GM11168 (cell line): ENCODE measurements around the gene CD247.

Experiments
- in situ Hi-C: fragments of 300-500 bp; cut with MboI; formaldehyde crosslinking; loops from one replicate; pipeline ENCODE4 v1.12.0; 2022; ENCODE audit warnings: low sequenced_read_pairs; ENCODE audit not compliant: unreplicated experiment

The CD247 gene

DNA sequence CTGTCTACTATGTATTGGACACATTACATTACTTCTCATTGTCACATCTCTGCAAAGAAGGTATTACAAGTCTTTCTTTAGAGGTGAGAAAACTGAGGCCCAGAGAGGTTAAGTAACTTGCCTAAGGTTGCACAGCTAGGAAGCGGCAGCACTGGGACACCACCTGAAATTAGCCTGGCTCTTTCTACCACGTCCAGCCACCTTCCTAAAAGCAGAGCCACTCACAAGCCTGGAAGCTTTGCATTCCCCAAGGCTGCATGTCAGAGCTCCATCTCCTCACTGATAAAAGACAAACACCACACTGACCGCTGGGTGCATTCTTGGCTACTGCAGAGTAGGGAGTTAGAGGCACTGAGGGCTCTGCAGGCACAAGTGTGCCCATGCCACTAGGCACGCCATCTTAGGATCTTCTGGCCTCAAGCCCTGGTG lies 2.4 kb downstream of the CD247 start:
- in situ Hi-C loops = no loop called here

DNA sequence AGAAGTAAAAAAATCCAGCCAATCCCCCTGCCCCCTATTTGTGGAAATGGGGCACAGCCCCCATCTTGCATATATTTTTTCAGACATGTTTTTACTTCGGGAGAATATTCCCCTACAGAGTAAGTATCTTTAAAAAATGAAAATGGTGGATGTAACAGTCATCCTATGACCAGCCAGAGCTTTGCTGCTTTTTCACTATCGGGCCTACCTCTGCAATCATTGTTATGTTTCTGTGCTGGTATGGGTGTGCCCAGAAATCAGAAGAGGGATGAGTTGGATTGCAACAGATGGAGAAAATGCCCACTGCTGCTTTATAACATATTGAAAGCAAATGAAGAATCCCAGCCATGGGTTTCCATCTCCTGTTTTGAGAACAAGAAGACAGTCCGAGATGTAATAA lies 2.9 kb downstream of the CD247 start:
- in situ Hi-C loops = no loop called here

DNA sequence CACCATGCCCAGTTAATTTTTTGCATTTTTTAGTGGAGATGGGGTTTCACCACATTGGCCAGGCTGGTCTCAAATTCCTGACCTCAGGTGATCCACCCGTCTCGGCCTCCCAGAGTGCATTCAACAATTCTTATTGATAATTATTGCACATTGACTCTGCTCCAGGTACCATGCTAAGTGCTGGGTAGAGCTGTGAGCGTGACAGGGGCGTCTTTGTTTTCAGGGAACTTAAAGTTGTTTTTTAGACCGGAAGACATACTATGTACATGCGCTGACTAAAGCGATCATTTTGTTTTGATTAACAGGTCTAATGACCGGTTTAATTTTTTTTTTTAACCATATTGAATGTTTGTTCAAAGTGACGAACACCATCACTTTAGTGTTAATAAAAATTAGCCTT lies 4.0 kb downstream of the CD247 start:
- in situ Hi-C loops = no loop called here

DNA sequence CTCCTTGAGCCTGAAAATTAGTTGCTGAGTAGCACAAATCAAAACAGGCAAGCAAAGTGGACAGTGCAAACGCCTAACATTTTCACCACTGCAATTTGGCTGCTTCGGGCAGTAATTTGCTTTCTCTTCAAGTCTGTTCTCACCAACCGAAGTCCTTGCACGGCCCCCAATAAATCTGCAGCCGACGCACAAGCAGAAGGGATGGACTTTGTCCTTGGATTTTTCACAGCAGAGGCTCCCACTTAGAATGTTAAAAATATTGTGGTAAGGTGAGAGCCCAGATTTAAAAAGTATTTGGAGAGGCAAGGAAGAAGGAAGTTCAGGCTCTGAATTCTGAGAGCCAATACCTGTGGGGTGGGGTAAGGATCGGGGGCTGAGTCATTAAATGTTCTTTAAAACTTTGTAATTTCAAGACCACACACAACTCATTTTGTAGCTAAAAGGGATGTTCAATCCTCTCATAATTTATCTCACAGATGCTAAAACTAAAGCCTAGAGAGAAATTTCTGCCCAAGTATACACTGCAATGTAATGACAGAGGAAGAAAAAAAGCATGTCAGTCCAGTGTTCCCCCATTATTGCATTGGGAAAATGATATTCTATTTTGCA lies 6.2 kb downstream of the CD247 start:
- in situ Hi-C loops = no loop called here

DNA sequence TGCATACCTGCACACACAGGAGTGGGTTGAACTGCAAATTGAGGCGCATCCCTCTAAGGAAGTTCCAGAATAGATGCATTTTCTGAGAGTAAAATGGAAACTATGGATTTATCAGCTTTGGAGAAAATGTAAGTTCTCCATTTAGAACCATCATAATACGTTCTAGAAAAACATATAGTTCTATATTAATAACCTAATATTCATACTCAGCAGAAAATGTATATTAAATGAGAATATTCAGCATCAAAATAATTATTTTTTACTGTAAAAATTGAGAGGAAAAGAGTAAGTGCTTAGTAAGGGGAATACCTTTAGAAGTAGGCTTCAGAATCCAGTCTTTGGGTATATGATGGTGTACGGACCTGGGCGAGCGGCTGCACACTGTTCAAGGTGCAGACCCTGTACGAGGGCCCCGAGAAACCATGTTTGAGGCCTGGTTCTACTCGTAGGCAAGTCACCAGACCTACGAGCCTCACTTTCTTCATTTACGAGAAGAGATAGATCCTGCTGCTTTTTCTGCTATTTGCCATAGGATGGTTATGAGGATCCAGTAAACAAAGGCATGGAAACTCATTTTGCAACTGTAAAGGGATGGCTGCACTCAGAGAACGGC lies 6.8 kb downstream of the CD247 start:
- in situ Hi-C loops = no loop called here

DNA sequence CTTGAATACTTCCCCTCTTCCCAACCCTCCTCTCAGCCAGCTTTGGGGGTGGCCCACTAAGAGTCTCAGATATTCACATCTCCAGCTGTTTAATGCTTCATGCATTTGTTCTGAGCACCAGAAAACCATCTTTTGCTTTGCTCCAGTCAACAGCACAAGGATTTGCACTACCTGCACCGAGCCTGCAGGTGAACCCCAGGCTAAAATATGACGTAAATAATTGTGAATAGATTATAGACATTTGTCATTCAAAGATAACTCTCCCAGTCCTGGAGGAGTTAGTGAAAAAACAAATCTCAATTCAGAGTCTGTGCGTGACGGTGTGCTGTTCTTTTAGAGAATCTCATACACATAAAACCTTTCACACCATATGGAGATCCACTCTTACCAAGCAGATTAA lies 7.4 kb downstream of the CD247 start:
- in situ Hi-C loops = no loop called here

DNA sequence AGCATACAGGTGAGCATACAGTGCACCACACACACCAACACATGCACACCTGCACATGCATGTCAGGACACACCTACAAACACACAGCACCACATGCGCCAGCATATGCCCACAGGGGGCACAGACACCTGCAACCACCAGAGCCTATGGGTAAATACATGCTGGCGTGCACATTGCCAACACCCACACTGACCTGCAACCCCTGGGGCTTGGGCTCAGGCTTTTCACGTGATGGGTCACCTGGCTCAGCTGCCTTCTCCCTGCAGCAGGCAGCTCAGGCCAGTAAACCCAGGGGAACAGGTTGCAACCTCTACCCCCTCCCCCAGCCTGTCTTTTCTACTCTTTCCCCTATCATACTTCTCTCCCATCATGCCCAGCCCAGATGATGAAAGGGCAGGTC lies 8.1 kb downstream of the CD247 start:
- in situ Hi-C loops = no loop called here

DNA sequence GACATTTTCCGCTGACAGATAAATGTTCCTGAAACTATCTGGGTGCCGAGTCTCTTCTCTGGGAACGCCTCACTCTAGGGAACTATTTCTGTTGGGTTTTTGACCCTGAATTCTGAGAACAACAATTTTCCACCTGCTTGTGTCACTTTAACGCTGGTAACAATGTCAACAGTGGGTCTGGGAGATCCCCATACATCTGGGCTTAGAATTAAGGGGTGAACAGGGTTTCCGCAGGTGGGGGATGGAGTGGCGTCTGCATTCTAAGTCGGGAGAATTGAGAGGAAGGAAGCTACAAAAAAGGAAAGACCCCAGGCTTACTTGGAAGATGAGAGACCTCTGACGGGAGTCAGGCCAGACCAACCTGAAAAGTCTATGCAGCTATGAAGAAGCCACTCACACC lies 8.7 kb downstream of the CD247 start:
- in situ Hi-C loops = no loop called here

DNA sequence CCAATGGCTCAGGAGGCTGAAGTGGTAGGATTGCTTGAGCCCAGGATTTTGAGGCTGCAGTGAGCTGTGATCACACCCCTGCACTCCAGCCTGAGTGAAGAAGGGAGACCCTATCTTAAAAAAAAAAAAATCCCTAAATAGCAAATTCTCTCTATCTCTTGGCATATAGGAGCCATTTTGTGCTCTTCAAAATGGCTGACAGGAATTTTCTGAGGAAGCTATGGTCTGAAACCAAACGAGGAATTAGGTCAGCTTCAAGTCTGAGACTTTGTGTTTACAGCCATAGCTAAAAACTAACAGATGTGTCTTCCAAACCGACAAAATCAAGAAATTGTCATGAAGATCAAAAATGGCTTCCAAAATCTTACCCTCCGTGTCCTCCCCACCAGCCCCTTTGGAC lies 10.6 kb downstream of the CD247 start:
- in situ Hi-C loops = no loop called here

DNA sequence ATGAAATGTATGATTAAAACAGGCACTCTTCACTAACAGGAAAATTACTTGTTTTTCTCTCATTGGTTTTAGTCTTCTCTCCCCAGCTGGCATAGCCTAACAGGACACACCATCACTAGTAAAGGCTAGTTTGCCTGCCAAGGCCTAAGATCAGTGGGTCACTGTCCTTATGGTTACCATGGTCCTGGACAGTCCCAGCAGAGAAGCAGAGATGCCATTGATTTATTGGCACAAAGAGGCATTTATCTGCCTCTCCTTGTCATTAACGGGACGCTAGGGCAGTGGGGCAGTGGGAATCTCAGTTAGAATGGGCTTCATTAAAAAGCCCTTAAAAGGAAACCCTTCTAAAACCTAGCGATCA lies 13.9 kb downstream of the CD247 start:
- in situ Hi-C loops = no loop called here

DNA sequence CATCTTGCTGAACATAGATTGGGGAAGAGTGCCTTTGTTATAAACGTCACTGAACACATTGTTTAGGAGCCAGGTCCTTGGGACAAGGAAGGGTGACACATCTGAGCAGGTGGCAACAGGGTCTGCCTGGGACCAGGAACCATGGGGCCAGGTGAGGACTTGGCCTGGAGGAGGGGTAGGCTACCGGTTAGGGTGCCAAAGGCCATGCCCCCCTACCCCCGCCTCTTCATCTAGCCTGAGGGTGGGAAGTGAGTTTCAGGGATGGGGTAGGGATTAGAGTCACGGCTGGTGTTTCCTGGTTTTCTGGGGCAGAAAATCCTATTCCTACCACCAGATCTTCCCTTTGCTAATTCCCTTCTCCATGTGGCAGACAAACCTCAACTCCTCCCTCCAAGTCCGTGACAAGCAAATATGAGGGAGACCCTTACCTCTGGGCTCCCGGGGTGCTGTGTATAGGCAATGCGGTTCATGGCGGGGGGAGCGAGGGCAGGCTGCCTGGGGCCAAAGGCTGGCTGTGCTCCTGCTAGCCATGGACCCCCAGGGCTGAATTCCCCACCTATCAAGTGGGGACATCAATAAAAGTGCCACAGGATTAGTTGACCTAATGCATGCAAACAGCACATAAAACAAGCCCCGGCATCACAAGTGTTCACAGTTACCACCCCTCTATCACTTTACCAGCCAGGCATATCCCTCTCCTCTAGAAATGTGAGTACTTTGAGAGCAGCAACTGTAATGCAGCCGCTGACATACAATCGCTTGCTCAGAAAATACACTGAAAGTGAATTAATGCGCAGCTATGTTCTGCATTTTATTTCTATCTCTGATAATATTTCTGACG lies 14.5 kb downstream of the CD247 start:
- in situ Hi-C loops = no loop called here

DNA sequence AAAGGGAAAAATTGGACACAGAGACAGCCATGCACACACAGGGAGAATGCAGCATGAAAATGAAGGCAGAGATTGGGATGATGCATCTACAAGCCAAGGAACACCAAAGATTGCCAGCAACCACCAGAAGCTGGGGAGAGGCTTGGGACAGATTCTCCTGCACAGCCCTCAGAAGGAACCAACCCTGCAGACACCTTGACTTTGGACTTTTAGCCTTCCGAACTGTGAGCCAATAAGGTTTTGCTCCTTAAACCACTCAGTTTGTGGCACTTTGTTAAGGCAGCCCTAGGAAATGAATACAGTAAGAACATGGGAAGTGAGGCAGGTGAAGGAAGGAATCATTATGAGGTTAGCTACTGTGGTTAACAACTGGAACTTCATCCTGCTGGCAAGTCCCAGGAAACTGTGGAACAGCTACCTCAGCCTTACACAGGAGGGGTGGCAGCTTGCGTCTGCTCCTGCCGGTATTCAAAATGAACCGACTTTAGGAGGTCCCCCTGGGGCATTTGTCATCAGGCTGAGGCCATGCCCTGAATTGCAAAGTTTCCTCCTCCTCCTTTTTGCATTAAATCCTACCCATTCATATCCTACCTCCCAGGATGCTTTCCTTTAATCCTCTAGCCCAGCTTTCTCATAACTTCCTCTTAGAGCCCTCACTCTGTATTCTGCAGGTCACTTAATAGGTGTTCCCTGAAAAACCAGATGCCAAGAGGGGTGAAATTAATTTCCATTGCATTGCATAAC lies 15.4 kb downstream of the CD247 start:
- in situ Hi-C loops = no loop called here

DNA sequence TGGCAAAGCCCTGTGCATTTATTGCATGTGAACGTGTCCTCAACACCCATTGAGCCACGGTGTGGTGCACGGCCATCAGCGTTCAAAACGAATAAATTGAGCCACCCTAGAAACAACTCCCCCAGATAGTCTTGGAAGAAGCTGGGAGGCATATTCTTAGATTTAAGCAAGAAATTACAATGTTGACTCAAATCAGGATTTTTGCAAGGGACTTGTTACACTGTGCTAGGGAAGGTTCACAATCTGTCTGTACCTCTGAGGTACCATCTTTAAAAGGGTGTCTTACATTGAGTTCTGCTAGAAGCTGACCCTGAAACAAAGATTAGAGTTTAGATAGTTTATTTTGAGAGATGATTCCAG lies 16.2 kb downstream of the CD247 start:
- in situ Hi-C loops = no loop called here

DNA sequence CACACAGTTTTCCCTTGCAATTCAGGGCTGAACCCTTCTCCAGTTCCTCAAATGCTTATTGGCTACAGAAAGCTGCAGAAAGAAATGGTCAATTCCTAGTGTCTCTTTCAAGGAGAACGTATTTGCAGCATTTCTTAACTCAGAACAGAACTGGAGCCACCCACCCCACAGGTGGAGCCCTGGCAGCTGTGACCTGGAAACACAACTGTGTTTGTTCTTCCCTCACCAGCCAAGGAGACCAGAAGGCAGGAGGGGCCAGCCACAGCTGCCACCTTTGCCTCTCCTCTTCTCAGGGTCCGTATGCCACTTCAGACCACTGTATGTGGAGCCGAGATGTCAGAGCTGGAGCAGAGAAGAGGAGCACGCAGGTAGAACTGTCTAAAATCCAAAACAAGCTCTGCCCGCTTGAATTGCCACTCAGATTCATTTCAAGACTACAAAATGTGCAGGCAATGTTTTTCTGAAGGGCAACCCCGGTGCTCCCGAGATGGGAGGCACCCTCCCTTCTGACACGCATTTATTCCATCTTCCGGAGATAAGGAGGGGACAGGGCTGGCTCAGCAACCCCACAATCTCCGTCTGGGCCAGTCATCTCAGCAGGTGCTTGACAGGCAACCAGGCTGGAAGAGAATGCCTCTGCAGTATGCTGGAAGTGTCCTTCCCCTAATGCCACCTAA lies 16.7 kb downstream of the CD247 start:
- in situ Hi-C loops = no loop called here

DNA sequence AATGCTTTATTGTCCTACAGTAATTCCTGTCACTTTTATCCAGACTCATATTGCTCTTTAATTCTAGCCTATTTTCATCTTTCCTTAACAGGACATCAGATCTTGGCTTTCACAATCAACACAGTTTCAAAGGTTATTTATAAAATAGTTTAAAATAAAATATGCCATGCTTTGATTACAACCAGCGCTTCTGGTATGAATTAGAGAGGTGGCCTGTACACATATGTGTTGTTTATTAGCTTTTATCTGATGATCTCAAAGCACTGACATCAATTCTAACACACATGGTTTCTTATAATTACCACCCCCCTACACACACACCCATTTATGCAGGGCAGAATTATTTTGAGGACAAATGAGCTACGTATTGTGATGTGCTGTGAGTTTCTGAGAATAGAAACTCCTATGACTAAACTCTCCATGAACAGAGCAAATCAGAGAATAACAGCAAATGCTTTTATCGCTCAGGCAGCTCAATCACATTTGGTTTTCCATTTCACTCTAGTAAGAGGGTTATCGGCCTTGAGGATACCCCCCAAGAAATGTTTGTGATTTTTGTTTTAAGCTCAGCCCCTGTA lies 18.0 kb downstream of the CD247 start:
- in situ Hi-C loops = no loop called here

DNA sequence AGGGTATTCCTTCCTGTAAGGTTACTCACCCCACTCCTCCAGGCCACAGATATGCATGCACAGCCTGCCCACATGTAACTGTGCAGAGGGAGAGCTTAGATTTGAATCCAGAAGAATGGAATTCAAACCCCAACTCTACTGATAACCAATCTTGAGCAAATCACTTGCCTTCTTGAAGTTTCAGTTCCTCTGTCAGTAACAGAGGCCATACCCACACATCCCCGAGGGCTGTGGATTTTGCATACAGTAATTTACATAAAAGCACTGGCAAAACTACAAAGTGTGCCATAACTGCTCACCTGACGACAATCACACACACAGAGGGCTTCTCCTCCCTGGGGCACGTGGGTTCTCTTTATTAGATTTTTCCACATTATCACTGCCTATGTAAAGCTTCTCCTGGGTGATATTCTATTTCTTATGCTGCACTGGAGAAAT lies 18.6 kb downstream of the CD247 start:
- in situ Hi-C loops = no loop called here

DNA sequence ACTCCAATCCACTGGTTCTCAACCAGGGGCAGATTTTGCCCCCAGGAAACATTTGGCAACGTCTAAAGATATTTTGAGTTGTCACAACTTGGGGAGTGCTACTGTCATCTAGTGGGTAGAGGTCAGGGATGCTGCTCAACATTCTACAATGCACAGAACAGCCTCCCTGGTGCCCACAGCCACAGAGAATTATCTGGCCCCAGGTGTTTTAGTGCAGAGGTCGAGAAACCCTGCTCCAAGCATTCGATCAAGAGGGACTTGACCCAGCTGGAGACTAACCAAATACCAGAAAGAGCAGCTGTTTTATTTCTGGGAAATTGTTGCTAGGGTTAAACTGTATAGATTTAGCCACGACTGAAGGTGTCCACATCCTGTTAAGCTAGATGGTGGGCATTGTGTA lies 19.2 kb downstream of the CD247 start:
- in situ Hi-C loops = no loop called here

DNA sequence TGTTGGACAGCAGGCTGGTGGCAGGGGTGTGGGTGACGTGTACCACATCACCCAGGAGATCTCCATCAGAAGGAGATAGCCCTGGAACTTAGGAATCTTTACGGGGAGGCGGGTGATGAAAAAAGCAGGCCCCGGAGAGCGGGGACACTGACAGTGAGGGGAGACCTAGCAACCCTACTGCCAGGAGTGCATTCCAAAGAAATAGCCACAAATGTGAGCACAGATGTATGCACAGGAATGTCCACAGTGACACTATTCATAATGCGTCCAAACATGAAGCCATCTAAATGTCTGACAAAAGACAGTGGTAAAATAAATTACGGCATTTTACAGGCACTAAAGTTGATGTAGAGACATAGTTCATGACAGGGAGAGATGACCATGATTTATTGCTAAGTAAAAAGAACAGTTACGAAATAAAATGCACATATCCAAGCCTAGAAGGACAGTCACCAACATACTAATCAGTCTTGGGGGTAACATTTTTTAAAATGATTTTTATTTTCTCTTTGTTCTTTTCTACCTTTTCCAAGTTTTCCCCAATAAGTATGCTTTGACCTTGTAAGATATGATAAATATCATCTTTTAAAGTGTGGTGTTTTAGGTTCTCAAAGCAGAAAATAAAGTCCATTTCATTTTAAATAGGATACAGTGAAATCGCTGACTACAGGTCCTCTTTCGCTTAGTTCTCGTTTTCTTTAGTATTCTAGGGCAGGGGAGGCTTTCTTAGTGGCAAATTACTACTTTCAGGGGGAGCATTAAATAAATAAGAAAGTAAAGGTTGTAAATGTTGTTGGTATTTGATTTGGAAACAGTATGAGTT lies 21.3 kb downstream of the CD247 start:
- in situ Hi-C loops = no loop called here

DNA sequence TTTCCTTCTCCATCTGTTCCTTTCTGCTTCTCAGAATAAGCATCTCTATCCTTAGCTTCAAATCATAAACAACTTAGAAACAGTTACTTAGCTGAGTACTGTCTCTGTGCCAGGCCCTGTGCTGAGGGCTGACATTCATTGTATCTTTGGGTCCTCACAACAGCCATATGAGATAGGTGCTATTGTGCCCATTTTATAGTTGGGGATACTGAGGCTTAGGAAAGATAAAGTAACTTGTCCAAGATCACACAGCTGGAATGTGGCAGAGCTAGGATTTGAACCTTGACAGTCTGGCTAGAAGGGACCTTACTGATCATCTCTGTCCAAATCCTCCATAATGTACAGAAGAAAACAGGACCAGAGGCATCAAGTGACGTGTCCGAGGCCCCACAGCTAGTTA lies 25.0 kb downstream of the CD247 start:
- in situ Hi-C loops = no loop called here
